ENCODE results near the gene INPP4B. TPM values are rescaled to one million over a fixed set of nuclear protein-coding genes. Genes with fewer than 3 reads are reported as not detected.

Gene INPP4B
- total and polyA plus RNA-seq, 2 donors (not counting 1 experiment from before 2014, with no cell fraction given) = 19.7 to 22.2 TPM

GRCh38 chr4:142558851-142559250 lies 287.2 kb downstream of the INPP4B start:
- Histone ChIP-seq H3K79me2 (ENCODE audit: control insufficient read depth, insufficient read depth, low read length) (no peaks in the 10 kb centered on the region), H3K27ac (ENCODE audit: insufficient read depth, low read length) (no peak overlapping the region)

DNA sequence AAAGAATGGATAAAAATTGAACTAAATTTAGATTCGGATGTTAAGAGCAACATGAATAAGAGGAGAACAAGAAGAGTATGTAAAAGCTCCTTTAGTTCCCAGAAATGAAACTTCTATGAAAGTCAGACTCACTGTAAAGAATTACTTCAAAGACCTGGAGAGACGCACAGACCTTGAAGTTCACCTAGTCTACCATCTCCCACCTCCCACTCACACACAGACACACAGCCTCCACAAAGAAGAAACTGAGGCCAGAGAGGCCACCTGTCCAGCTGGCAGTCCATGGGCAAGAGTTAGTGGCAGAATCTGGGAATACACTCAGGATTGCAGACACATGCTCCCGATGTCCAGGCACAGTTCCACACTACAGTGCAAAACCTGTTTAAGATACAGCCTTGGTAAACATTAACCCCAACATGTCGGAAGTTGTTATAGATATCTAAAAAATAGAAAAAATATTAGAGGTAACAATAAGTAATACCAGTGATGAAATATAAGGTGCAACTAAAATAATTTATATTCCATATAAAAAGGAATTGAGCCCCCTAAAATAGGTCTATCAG lies 288.8 kb downstream of the INPP4B start:
- no peak for DNase-seq (ENCODE audit: low read depth in 2 of 2)
- H3K4me2 ChIP-seq (ENCODE audit: extremely low read depth, insufficient read depth, low read length) = no peak overlapping the region
- H4K20me1 ChIP-seq (ENCODE audit: control insufficient read depth, extremely low read depth, insufficient read depth, low read length) = no peaks in the 10 kb centered on the region
- no peaks in the 10 kb centered on the region for H3K9me3 ChIP-seq (ENCODE audit: control insufficient read depth, insufficient read depth, low read depth, low read length)
- H3K79me2 ChIP-seq (ENCODE audit: control insufficient read depth, insufficient read depth, low read length) = no peaks in the 10 kb centered on the region
- no peak for TF ChIP-seq EZH2 (IDR thresholded peaks at IDR 0.05; ENCODE audit: low read length, missing control alignments)
- no peak for TF ChIP-seq CTCF (conservative IDR thresholded peaks at IDR 0.05 in 1 of 2, IDR thresholded peaks at IDR 0.05 in 1 of 2; ENCODE audit: low read depth in 1 of 2, low read length in 2 of 2)
- no peak overlapping the region for H2AFZ ChIP-seq (ENCODE audit: low read length)
- no peaks in the 10 kb centered on the region for H3K36me3 ChIP-seq (ENCODE audit: control insufficient read depth, insufficient read depth, low read length)
- H3K4me1 ChIP-seq (ENCODE audit: control insufficient read depth, extremely low read depth, insufficient read depth, low read length) = peaks cover 4% of the 10 kb centered on the region
- no peak overlapping the region for H3K9ac ChIP-seq (ENCODE audit: insufficient read depth, low read length)
- no peak overlapping the region for H3K4me3 ChIP-seq (replicated peaks in 1 of 4; ENCODE audit: control extremely low read depth in 1 of 4, insufficient read depth in 1 of 4, low read depth in 3 of 4, low read length in 4 of 4)
- H3K27ac ChIP-seq (ENCODE audit: insufficient read depth, low read length) = no peak overlapping the region
- H3K27me3 ChIP-seq (ENCODE audit: control insufficient read depth, insufficient read depth, low read length) = no peaks in the 10 kb centered on the region

More at GRCh38 chr4:142558851-142559250, 287.2 kb downstream of the INPP4B start:
- no peaks in the 10 kb centered on the region for H3K9me3 ChIP-seq (ENCODE audit: control insufficient read depth, insufficient read depth, low read depth, low read length)
- peak overlapping the region; percentile 32 for H3K4me2 ChIP-seq (ENCODE audit: extremely low read depth, insufficient read depth, low read length)
- peak; percentile 11 to 85 for DNase-seq (ENCODE audit: low read depth in 2 of 2)
- no peak overlapping the region for H3K4me3 ChIP-seq (replicated peaks in 1 of 4; ENCODE audit: control extremely low read depth in 1 of 4, insufficient read depth in 1 of 4, low read depth in 3 of 4, low read length in 4 of 4)
- no peak for TF ChIP-seq EZH2 (IDR thresholded peaks at IDR 0.05; ENCODE audit: low read length, missing control alignments)
- TF ChIP-seq CTCF (conservative IDR thresholded peaks at IDR 0.05 in 1 of 2, IDR thresholded peaks at IDR 0.05 in 1 of 2; ENCODE audit: low read depth in 1 of 2, low read length in 2 of 2) = no peak
- H3K27me3 ChIP-seq (ENCODE audit: control insufficient read depth, insufficient read depth, low read length) = no peaks in the 10 kb centered on the region
- no peaks in the 10 kb centered on the region for H3K36me3 ChIP-seq (ENCODE audit: control insufficient read depth, insufficient read depth, low read length)
- no peaks in the 10 kb centered on the region for H4K20me1 ChIP-seq (ENCODE audit: control insufficient read depth, extremely low read depth, insufficient read depth, low read length)
- H3K9ac ChIP-seq (ENCODE audit: insufficient read depth, low read length) = no peak overlapping the region
- H2AFZ ChIP-seq (ENCODE audit: low read length) = peak overlapping the region; percentile 5
- H3K4me1 ChIP-seq (ENCODE audit: control insufficient read depth, extremely low read depth, insufficient read depth, low read length) = peaks cover 4% of the 10 kb centered on the region

GRCh38 chr4:142556570-142557238 lies 289.4 kb downstream of the INPP4B start:
- H3K9me3 ChIP-seq (ENCODE audit: control insufficient read depth, insufficient read depth, low read depth, low read length) = no peaks in the 10 kb centered on the region

More at GRCh38 chr4:142556570-142557238, 289.4 kb downstream of the INPP4B start:
- H3K36me3 ChIP-seq (ENCODE audit: control insufficient read depth, insufficient read depth, low read length) = no peaks in the 10 kb centered on the region
- no peak overlapping the region for H3K27ac ChIP-seq (ENCODE audit: insufficient read depth, low read length)
- no peaks in the 10 kb centered on the region for H3K79me2 ChIP-seq (ENCODE audit: control insufficient read depth, insufficient read depth, low read length)
- no peak overlapping the region for H3K4me3 ChIP-seq (replicated peaks in 1 of 4; ENCODE audit: control extremely low read depth in 1 of 4, insufficient read depth in 1 of 4, low read depth in 3 of 4, low read length in 4 of 4)
- H3K4me1 ChIP-seq (ENCODE audit: control insufficient read depth, extremely low read depth, insufficient read depth, low read length) = peaks cover 4% of the 10 kb centered on the region
- no peak overlapping the region for H3K9ac ChIP-seq (ENCODE audit: insufficient read depth, low read length)
- TF ChIP-seq CTCF (conservative IDR thresholded peaks at IDR 0.05 in 1 of 2, IDR thresholded peaks at IDR 0.05 in 1 of 2; ENCODE audit: low read depth in 1 of 2, low read length in 2 of 2) (no peak), EZH2 (IDR thresholded peaks at IDR 0.05; ENCODE audit: low read length, missing control alignments) (no peak)
- H3K4me2 ChIP-seq (ENCODE audit: extremely low read depth, insufficient read depth, low read length) = no peak overlapping the region
- no peak overlapping the region for H2AFZ ChIP-seq (ENCODE audit: low read length)
- no peak for DNase-seq (ENCODE audit: low read depth in 2 of 2)
- no peaks in the 10 kb centered on the region for H4K20me1 ChIP-seq (ENCODE audit: control insufficient read depth, extremely low read depth, insufficient read depth, low read length)
- no peaks in the 10 kb centered on the region for H3K27me3 ChIP-seq (ENCODE audit: control insufficient read depth, insufficient read depth, low read length)

Measured in fibroblast of lung (primary cell).